Activated CD4-positive, alpha-beta T cell treated with anti-CD3 and anti-CD28 coated beads, Interleukin-2, amount 50 U/mL, for 16 hours (primary cell): ENCODE measurements around the gene SETD5.
A peak's percentile ranks its signal among the peaks of the same experiment; 100 is the strongest.

Experiments
- DNase-seq: peaks from one replicate; pipeline ENCODE4 v3.0.0-alpha.2; 2020

SETD5 gene

DNA sequence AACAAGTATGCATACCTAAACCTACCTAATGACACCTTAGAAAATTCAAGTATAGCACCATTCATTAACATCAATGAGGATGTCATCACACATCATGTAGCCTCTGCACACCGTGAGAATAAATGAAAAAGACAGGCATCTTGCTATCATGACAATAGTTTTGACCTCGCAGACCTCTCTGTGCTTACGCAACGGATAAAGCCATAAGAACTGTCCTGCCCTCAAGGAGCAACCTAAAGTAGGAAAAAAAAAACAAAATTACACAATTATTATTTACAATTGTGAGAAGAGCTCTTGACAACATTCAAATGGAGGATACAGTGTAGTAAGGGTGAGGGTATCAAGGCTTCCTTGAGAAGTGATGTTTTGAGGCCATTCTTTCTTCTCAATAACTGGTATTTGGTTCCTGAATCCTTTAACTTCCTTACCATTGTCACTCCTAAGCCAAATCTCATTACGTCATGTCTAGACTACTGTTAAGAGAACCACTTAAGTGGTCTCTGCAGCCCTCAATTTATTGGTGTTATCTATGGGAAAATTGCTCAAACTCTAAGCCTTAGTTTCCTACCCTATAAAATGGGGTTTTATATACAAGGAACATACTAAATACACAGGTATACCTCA lies 7.0 kb upstream of the SETD5 start:
- DNase-seq, result no peak

DNA sequence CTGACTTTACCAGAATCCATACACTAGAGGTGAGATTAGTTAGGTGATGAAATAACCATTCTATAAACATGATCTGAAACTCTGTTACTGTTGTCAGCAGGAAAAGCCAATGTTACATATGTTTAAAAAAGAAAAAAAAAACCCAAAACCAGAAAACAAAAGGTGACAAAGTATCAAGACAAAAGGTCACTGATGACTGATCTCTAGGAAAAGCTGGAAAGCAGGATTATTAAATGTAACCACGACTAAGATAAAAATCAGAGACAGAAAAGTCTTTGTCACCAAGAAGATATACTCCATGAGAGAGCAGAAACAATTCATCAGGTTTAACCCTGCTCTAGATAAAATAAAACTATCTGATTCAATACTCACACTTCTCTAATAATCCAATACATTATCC lies 5.4 kb upstream of the SETD5 start:
- DNase-seq, result no peak

DNA sequence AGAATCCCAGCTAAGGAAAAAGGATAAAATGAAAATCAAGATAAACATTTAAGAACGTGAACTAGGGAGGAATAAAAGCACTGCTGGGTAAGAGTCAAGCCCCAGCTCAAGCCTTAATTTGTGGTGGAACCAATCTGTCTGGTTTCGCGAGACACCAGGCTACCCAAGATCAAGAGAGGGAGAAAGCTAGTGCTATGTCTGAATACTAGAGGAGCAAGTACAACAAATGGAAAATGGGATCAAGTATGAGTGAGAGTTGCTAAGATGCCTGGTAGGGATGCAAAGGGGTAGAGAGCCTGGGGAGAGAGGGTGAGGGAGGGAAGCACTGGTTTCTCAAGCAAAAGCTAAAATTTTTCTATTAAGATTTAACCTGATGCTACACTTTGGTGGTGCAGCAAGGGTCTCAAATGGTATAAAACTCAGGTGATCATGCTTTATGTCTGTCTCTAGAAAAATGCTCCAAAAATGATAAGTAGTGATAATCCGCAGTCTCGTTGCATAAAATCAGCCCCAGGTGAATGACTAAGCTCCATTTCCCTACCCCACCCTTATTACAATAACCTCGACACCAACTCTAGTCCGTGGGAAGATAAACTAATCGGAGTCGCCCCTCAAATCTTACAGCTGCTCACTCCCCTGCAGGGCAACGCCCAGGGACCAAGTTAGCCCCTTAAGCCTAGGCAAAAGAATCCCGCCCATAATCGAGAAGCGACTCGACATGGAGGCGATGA lies 1.7 kb upstream of the SETD5 start:
- DNase-seq, result no peak

DNA sequence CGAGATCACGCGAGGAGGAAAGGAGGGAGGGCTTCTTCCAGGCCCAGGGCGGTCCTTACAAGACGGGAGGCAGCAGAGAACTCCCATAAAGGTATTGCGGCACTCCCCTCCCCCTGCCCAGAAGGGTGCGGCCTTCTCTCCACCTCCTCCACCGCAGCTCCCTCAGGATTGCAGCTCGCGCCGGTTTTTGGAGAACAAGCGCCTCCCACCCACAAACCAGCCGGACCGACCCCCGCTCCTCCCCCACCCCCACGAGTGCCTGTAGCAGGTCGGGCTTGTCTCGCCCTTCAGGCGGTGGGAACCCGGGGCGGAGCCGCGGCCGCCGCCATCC lies 1.1 kb upstream of the SETD5 start:
- DNase-seq, result peak; percentile 93

- DNase-seq, result peak; percentile 99
Measured at GRCh38 chr3:9396632-9397331, 633 bp upstream of the SETD5 start.

- DNase-seq, result no peak
Measured at GRCh38 chr3:9397906-9398699, 688 bp downstream of the SETD5 start.

- peak; percentile 56 for DNase-seq
Measured at GRCh38 chr3:9398700-9399336, 1.4 kb downstream of the SETD5 start.

DNA sequence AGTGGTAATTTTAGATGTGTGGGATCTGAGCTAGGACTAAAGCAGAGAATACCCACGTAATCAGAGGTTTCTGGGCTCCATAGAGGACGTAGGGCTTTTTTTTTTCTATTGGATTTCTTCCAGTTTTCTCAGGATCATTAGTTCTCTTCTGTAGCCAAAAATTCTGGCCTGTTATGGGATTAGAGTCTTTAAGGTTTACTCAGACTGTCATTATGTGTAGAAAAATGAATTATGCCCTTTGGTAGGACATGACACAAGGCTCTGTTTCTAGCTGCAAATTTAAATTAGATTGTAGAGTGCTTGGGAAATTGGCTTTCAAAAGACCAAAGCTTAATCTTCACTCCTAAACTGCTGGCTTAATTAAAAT lies 1.9 kb downstream of the SETD5 start:
- no peak for DNase-seq

- peak; percentile 27 for DNase-seq
Measured at GRCh38 chr3:9399746-9400145, 2.3 kb downstream of the SETD5 start.

GRCh38 chr3:9400616-9401015 lies 3.2 kb downstream of the SETD5 start:
- no peak for DNase-seq

DNA sequence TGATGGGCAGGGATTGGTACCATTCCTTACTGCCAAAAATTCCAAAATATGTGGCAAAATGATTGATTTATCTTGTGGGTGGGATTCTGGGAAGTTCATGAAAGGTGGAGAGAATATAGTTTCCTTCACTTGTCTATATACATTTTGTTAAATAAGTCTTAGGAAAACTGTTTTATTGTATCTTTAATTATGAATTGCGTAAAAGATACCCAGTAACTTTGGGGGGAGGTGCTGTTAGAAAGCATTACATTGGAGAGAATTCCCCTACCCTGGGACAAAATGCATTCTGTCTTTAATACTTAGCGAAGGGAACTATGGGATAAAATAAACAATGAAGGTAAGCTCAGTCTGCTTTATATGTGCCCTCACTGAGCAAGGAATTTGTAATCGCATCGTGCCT lies 4.6 kb downstream of the SETD5 start:
- no peak for DNase-seq

GRCh38 chr3:9402410-9403228 lies 5.2 kb downstream of the SETD5 start:
- DNase-seq, result no peak

GRCh38 chr3:9403463-9403862 lies 6.0 kb downstream of the SETD5 start:
- no peak for DNase-seq

- DNase-seq, result no peak
Measured at GRCh38 chr3:9404680-9405079, 7.3 kb downstream of the SETD5 start.

GRCh38 chr3:9405756-9406155 lies 8.3 kb downstream of the SETD5 start:
- no peak for DNase-seq

DNA sequence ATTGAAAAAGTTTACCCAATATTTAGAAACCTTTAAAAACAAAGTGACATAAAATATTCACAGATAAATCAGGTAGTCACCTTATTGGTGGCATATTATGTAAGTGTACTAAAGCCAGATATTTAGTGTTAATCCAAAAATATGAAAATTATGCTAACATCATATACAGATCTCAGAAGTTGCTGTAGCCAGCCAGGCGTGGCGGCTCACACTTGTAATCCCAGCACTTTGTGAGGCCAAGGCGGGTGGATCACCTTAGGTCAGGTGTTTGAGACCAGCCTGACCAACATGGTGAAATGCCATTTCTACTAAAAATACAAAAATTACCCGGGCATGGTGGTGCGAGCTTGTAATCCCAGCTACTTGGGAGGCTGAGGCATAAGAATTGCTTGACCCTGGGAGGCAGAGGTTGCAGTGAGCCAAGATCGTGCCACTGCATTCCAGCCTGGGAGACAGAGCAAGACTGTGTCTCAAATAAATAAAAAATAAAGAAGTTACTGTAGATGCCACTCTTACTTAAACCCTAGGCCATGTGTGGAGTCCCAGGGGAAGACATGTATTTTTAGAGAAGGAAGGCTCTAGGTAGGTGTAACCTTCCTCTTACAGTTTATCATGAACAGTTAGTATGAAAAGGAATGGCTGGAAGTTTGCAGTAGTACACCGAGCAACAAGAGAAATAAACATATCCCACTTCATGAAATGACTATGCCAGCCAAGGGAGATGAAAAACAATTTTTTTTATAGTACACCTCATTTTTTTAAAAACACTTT lies 9.6 kb downstream of the SETD5 start:
- DNase-seq, result no peak

GRCh38 chr3:9408061-9408460 lies 10.6 kb downstream of the SETD5 start:
- no peak for DNase-seq

DNA sequence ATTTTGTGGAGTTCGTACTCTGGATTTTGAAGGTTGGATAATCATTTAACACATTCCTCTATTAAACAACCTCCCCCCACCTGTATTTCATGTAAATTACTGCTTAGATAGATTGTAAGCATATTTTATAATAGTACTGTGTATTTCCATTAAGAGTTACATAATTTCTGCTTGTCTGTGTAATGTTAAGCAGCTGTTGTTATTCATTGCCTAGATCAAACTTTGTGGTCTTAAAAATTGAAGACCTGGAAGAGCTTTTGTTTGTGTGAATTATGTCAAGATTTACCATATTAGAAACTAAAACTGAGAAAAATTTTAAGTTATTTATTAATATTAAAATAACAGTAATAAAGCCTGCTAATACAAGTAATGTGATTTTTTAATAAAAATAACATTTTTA lies 11.1 kb downstream of the SETD5 start:
- no peak for DNase-seq

DNA sequence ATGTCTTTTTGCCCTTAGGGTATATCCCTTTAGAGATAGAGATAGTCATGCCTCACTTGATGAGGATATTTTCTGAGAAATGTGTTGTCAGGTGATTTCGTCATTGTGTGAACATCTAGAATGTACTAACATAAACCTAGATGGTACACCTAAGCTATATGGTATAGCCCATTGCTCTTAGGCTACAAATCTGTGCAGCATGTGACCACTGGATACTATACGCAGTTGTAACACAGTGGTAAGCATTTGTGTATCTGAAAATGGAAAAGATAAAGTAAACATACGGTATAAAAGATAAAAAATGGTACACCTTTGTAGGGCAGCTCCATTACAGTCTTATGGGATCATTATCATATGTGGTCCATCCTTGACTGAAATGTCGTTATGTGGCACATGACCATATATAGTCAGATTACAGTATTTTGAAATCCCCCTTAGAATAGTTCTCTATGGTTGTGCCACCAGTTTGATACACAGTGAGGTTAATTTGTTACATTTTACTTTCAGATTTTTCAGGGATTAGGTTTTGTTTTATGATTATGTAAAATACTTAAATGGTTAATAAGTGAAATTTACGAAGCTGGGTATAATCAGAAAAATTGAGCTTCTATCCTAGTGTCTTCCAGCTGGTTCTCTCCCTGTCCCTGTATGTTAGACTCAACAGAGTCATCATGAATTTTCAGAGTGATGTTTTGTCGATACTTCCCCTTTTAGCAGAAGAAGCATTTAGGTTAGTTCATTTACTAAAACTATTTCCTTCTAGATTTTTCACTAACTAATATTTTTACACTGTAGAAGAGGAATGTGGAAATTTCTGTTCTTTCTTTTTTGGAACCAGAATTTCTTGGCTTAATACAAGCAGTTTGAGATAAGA lies 12.8 kb downstream of the SETD5 start:
- no peak for DNase-seq

- no peak for DNase-seq
Measured at GRCh38 chr3:9411302-9411701, 13.9 kb downstream of the SETD5 start.
